ENCODE data around the gene NTM. TPM values are rescaled to one million over a fixed set of nuclear protein-coding genes. Genes with fewer than 3 reads are reported as not detected.

Gene NTM
- total and polyA plus RNA-seq, 2 experiments from 2014 or later: 2.2 to 4.9 TPM

GRCh38 chr11:131770801-131771200 lies 400.4 kb downstream of the NTM start:
- TF ChIP-seq CTCF (IDR thresholded peaks at IDR 0.05; ENCODE audit: poor library complexity) (no peak), EZH2 (IDR thresholded peaks at IDR 0.05; ENCODE audit: borderline replicate concordance) (no peak), EZH2phosphoT487 (IDR thresholded peaks at IDR 0.05; ENCODE audit: low read depth, severe bottlenecking, unreplicated experiment) (no peak)
- WGBS (ENCODE audit: low lambda C conversion rate, missing lambda C conversion rate): 63% methylated on average over 5 of the region's 5 CpGs
- peaks cover 7% of the 10 kb centered on the region for H3K27me3 ChIP-seq
- no peak for DNase-seq (ENCODE audit: low spot score)
- no peak overlapping the region for H3K4me2 ChIP-seq
- no peaks in the 10 kb centered on the region for H4K20me1 ChIP-seq (ENCODE audit: insufficient read depth, poor library complexity, severe bottlenecking)
- H3K9me3 ChIP-seq (ENCODE audit: low read depth): no peaks in the 10 kb centered on the region
- no peaks in the 10 kb centered on the region for H3K79me2 ChIP-seq
- H2AFZ ChIP-seq: no peak overlapping the region
- no peaks in the 10 kb centered on the region for H3K9me2 ChIP-seq (replicated peaks; ENCODE audit: insufficient read depth)
- no peak overlapping the region for H3K27ac ChIP-seq
- H3K36me3 ChIP-seq (replicated peaks; ENCODE audit: insufficient read depth, low read depth): no peaks in the 10 kb centered on the region
- no peaks in the 10 kb centered on the region for H3K4me1 ChIP-seq (ENCODE audit: insufficient read depth)
- H3K4me3 ChIP-seq: no peak overlapping the region

DNA sequence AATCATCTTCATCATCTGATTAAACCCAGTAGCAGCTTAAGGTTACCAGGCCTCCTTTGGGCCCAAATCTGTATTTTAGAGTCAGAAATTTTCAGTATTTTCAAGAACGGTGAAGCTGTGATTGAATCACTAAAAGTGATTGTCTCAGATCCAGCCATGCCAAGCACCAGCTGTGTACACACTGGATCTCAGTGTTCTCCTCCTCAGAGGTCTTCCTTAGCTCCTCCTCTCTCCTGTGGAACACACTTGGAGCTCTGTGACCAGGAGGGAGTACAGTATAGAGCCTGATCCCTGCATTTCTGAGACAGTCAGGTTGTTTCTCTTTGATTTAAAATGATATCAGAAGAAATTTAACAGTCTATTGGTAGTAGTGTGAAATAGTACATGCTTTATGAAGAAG lies 401.1 kb downstream of the NTM start:
- DNase-seq (ENCODE audit: low spot score): no peak
- no peaks in the 10 kb centered on the region for H3K79me2 ChIP-seq
- H3K27ac ChIP-seq: no peak overlapping the region
- no peak overlapping the region for H3K4me2 ChIP-seq
- no peaks in the 10 kb centered on the region for H3K9me2 ChIP-seq (replicated peaks; ENCODE audit: insufficient read depth)
- no peaks in the 10 kb centered on the region for H3K36me3 ChIP-seq (replicated peaks; ENCODE audit: insufficient read depth, low read depth)
- 90% methylated on average over 1 of the region's 1 CpG for WGBS (ENCODE audit: low lambda C conversion rate, missing lambda C conversion rate)
- H2AFZ ChIP-seq: no peak overlapping the region
- H3K4me1 ChIP-seq (ENCODE audit: insufficient read depth): no peaks in the 10 kb centered on the region
- TF ChIP-seq EZH2 (IDR thresholded peaks at IDR 0.05; ENCODE audit: borderline replicate concordance) (no peak), EZH2phosphoT487 (IDR thresholded peaks at IDR 0.05; ENCODE audit: low read depth, severe bottlenecking, unreplicated experiment) (no peak), CTCF (IDR thresholded peaks at IDR 0.05; ENCODE audit: poor library complexity) (no peak)
- H3K9me3 ChIP-seq (ENCODE audit: low read depth): no peaks in the 10 kb centered on the region
- no peak overlapping the region for H3K4me3 ChIP-seq
- H4K20me1 ChIP-seq (ENCODE audit: insufficient read depth, poor library complexity, severe bottlenecking): no peaks in the 10 kb centered on the region
- peaks cover 7% of the 10 kb centered on the region for H3K27me3 ChIP-seq

GRCh38 chr11:131773626-131774025 lies 403.2 kb downstream of the NTM start:
- Histone ChIP-seq H3K79me2 (no peaks in the 10 kb centered on the region), H3K9me3 (ENCODE audit: low read depth) (no peaks in the 10 kb centered on the region), H3K9me2 (replicated peaks; ENCODE audit: insufficient read depth) (no peaks in the 10 kb centered on the region), H3K4me2 (no peak overlapping the region), H3K27me3 (peaks cover 7% of the 10 kb centered on the region), H3K4me3 (no peak overlapping the region), H3K36me3 (replicated peaks; ENCODE audit: insufficient read depth, low read depth) (no peaks in the 10 kb centered on the region), H2AFZ (no peak overlapping the region), H3K4me1 (ENCODE audit: insufficient read depth) (no peaks in the 10 kb centered on the region), H3K27ac (no peak overlapping the region), H4K20me1 (ENCODE audit: insufficient read depth, poor library complexity, severe bottlenecking) (no peaks in the 10 kb centered on the region)
- no peak for DNase-seq (ENCODE audit: low spot score)
- WGBS (ENCODE audit: low lambda C conversion rate, missing lambda C conversion rate): 91% methylated on average over 6 of the region's 6 CpGs
- TF ChIP-seq CTCF (IDR thresholded peaks at IDR 0.05; ENCODE audit: poor library complexity) (no peak), EZH2 (IDR thresholded peaks at IDR 0.05; ENCODE audit: borderline replicate concordance) (no peak), EZH2phosphoT487 (IDR thresholded peaks at IDR 0.05; ENCODE audit: low read depth, severe bottlenecking, unreplicated experiment) (no peak)

- Histone ChIP-seq H3K27me3 (peaks cover 7% of the 10 kb centered on the region), H3K4me1 (ENCODE audit: insufficient read depth) (no peaks in the 10 kb centered on the region), H3K4me3 (no peak overlapping the region), H3K79me2 (no peaks in the 10 kb centered on the region), H3K9me3 (ENCODE audit: low read depth) (no peaks in the 10 kb centered on the region), H3K27ac (no peak overlapping the region), H3K4me2 (no peak overlapping the region), H3K9me2 (replicated peaks; ENCODE audit: insufficient read depth) (no peaks in the 10 kb centered on the region), H2AFZ (no peak overlapping the region), H3K36me3 (replicated peaks; ENCODE audit: insufficient read depth, low read depth) (no peaks in the 10 kb centered on the region), H4K20me1 (ENCODE audit: insufficient read depth, poor library complexity, severe bottlenecking) (no peaks in the 10 kb centered on the region)
- DNase-seq (ENCODE audit: low spot score): no peak
- TF ChIP-seq EZH2 (IDR thresholded peaks at IDR 0.05; ENCODE audit: borderline replicate concordance): no peak
- no peak for TF ChIP-seq CTCF (IDR thresholded peaks at IDR 0.05; ENCODE audit: poor library complexity)
- TF ChIP-seq EZH2phosphoT487 (IDR thresholded peaks at IDR 0.05; ENCODE audit: low read depth, severe bottlenecking, unreplicated experiment): no peak
- WGBS (ENCODE audit: low lambda C conversion rate, missing lambda C conversion rate): 79% methylated on average over 3 of the region's 3 CpGs
These were observed 405.8 kb downstream of the NTM start for GRCh38 chr11:131776211-131776610.

Data from hepatocyte (in vitro differentiated cells).